GM12878 (cell line): Measurements from ENCODE around the gene STX8. TPM values are rescaled to one million over a fixed set of nuclear protein-coding genes. Genes with fewer than 3 reads are reported as not detected.

ENCODE experiments used
- ATAC-seq: fragments of 200-7000 bp; cut with Tn5 transposase; 3 replicates; pipeline ENCODE4 v1.9.1; 2020; ENCODE audit warnings: mild to moderate bottlenecking, moderate library complexity
- BruUV-seq: library from RNA; stranded (reverse); fragments of 400-500 nt; replicated peaks from 2 replicates; lab custom pipeline; 2021; lab: Mats Ljungman, UMichigan
- CTCF ChIA-PET: fragments of 300-600 bp; sonication (Branson Sonifier 250); formaldehyde crosslinking; extraction: SDS; loops from one replicate; lab custom pipeline; 2021; ENCODE audit warnings: inconsistent platforms; lab: Yijun Ruan, JAX
- POLR2A ChIA-PET: fragments of 350-600 bp; formaldehyde crosslinking; extraction: SDS; loops from one replicate; lab custom pipeline; 2021; ENCODE audit warnings: inconsistent platforms; lab: Charles Lee
- RAD21 ChIA-PET: fragments of 300-600 bp; sonication (Branson Sonifier 250); formaldehyde crosslinking; loops from one replicate; lab custom pipeline; 2023; ENCODE audit warnings: antibody characterized with exemption; ENCODE audit not compliant: unreplicated experiment; lab: Charles Lee
- SMC1A ChIA-PET: fragments of 300-600 bp; sonication (Branson Sonifier 250); formaldehyde crosslinking; loops from one replicate; lab custom pipeline; 2023; ENCODE audit not compliant: unreplicated experiment, uncharacterized antibody; lab: Charles Lee
- DNase-seq: peaks from one replicate; pipeline ENCODE4 v3.0.0-alpha.2; 2011; ENCODE audit warnings: low read depth, low spot score
- FAIRE-seq: peaks from 3 replicates; lab custom pipeline; 2011; peaks lifted over from hg19 to GRCh38; lab: Jason Lieb, UNC
- H2AFZ ChIP-seq: 2 replicates; pipeline ENCODE4 v1.6.0; 2011; ENCODE audit warnings: low read depth, low read length, control low read depth; ENCODE audit not compliant: control insufficient read depth
- H3K27ac ChIP-seq: 2 replicates; pipeline ENCODE4 v1.5.1; 2011; ENCODE audit warnings: control low read depth; ENCODE audit not compliant: control insufficient read depth, insufficient read depth
- H3K27me3 ChIP-seq, 2 experiments: replicated peaks in 1 of 2; 2 replicates each; pipeline versions ENCODE4 v1.6.0 to v1.6.1; 2011; ENCODE audit warnings: low read length in 1 of 2; ENCODE audit not compliant: control insufficient read depth in 2 of 2, insufficient read depth in 2 of 2
- H3K36me3 ChIP-seq, 2 experiments: 2 replicates each; pipeline ENCODE4 v1.5.1; 2011; ENCODE audit warnings: low read length in 1 of 2; ENCODE audit not compliant: control insufficient read depth in 2 of 2, insufficient read depth in 2 of 2
- H3K4me1 ChIP-seq: 2 replicates; pipeline ENCODE4 v1.6.1; 2011; ENCODE audit warnings: mild to moderate bottlenecking, low read length, moderate library complexity, mixed read lengths; ENCODE audit not compliant: control insufficient read depth, insufficient read depth
- H3K4me2 ChIP-seq: 2 replicates; pipeline ENCODE4 v1.6.0; 2011; ENCODE audit warnings: control low read depth; ENCODE audit not compliant: control insufficient read depth, insufficient read depth
- H3K4me3 ChIP-seq: fragments of 200-600 bp; sonication (generic); 2 replicates; pipeline ENCODE4 v1.5.1; 2016
- H3K79me2 ChIP-seq: 2 replicates; pipeline ENCODE4 v1.6.0; 2011; ENCODE audit warnings: low read length; ENCODE audit not compliant: control insufficient read depth, insufficient read depth
- H3K9ac ChIP-seq: 2 replicates; pipeline ENCODE4 v1.8.0; 2011; ENCODE audit warnings: low read length, control low read depth, mixed read lengths; ENCODE audit not compliant: control insufficient read depth, insufficient read depth
- H3K9me3 ChIP-seq: replicated peaks from 3 replicates; pipeline ENCODE4 v1.5.1; 2011; ENCODE audit warnings: mild to moderate bottlenecking, low read length; ENCODE audit not compliant: control insufficient read depth, insufficient read depth
- H4K20me1 ChIP-seq: 2 replicates; pipeline ENCODE4 v1.6.0; 2011; ENCODE audit not compliant: control insufficient read depth, insufficient read depth
- ATF7 ChIP-seq: fragments of 450-650 bp; IDR thresholded peaks from 2 replicates; pipeline ENCODE4 v1.6.1; 2016; ENCODE audit warnings: low read depth, mild to moderate bottlenecking
- BACH1 ChIP-seq: fragments of 450-650 bp; IDR thresholded peaks from 2 replicates; pipeline ENCODE4 v1.6.1; 2017; ENCODE audit warnings: mild to moderate bottlenecking, borderline replicate concordance
- CEBPZ ChIP-seq: fragments of 150-350 bp; IDR thresholded peaks from 2 replicates; pipeline ENCODE4 v1.6.1; 2016; ENCODE audit warnings: low read depth, low read length
- HCFC1 ChIP-seq: fragments of 150-350 bp; IDR thresholded peaks from 2 replicates; pipeline ENCODE4 v1.6.1; 2014; ENCODE audit warnings: low read length
- IRF3 ChIP-seq: fragments of 450-650 bp; IDR thresholded peaks from 2 replicates; pipeline ENCODE4 v1.6.1; 2014; ENCODE audit warnings: mild to moderate bottlenecking
- JUNB ChIP-seq: IDR thresholded peaks from 2 replicates; pipeline ENCODE4 v1.6.1; 2016; ENCODE audit warnings: antibody characterized with exemption, mild to moderate bottlenecking
- KAT2A ChIP-seq: conservative IDR thresholded peaks from 2 replicates; pipeline ENCODE4 v1.6.1; 2011; ENCODE audit warnings: low read depth, low read length; ENCODE audit not compliant: control insufficient read depth
- POLR2A ChIP-seq: IDR thresholded peaks from 2 replicates; pipeline ENCODE4 v1.6.1; 2011; ENCODE audit warnings: low read depth, mild to moderate bottlenecking, low read length
- POLR2AphosphoS2 ChIP-seq: IDR thresholded peaks from 2 replicates; pipeline ENCODE4 v1.6.1; 2011; ENCODE audit warnings: low read depth, mild to moderate bottlenecking, low read length, improper control_type of control experiment, moderate library complexity
- PRDM15 ChIP-seq: fragments of 450-650 bp; formaldehyde crosslinking; IDR thresholded peaks from 2 replicates; pipeline ENCODE4 v1.4.0; 2020; ENCODE audit warnings: mild to moderate bottlenecking, moderate library complexity
- RELA ChIP-seq: fragments of 450-650 bp; IDR thresholded peaks from 2 replicates; pipeline ENCODE4 v1.8.0; 2014; ENCODE audit warnings: borderline replicate concordance; ENCODE audit not compliant: partially characterized antibody
- SMARCA5 ChIP-seq: fragments of 450-650 bp; IDR thresholded peaks from 2 replicates; pipeline ENCODE4 v1.6.1; 2017; ENCODE audit warnings: mild to moderate bottlenecking
- SREBF1 ChIP-seq: IDR thresholded peaks from 2 replicates; pipeline ENCODE4 v1.6.1; 2012; ENCODE audit warnings: mild to moderate bottlenecking, low read length
- TAF1 ChIP-seq: IDR thresholded peaks from 2 replicates; pipeline ENCODE4 v1.6.1; 2011; ENCODE audit warnings: mild to moderate bottlenecking, low read depth, low read length, borderline replicate concordance
- TCF3 ChIP-seq: IDR thresholded peaks from 2 replicates; pipeline ENCODE4 v1.6.1; 2012; ENCODE audit warnings: low read depth, mild to moderate bottlenecking, low read length, borderline replicate concordance; ENCODE audit not compliant: insufficient read depth
- USF1 ChIP-seq: IDR thresholded peaks from 2 replicates; pipeline ENCODE4 v1.6.1; 2011; ENCODE audit warnings: borderline replicate concordance, low read depth, mild to moderate bottlenecking, moderate library complexity, mixed read lengths, low read length; ENCODE audit not compliant: insufficient read depth; ENCODE audit errors: extremely low read length
- ZNF274 ChIP-seq: IDR thresholded peaks from one replicate; pipeline ENCODE4 v1.8.0; 2011; ENCODE audit not compliant: insufficient read length, insufficient read depth
- ZSCAN29 ChIP-seq: fragments of 450-650 bp; IDR thresholded peaks from 2 replicates; pipeline ENCODE4 v1.6.1; 2017; ENCODE audit warnings: mild to moderate bottlenecking, moderate library complexity
- WGBS: methylation state at CpG from one replicate; pipeline ENCODE4 v1.1.6; 2016; ENCODE audit warnings: low lambda C conversion rate; ENCODE audit not compliant: insufficient replicate concordance, insufficient coverage; ENCODE audit errors: missing lambda C conversion rate; 5-methylcytosine and 5-hydroxymethylcytosine counted together
- in situ Hi-C: fragments of 300-500 bp; cut with MboI; formaldehyde crosslinking; loops from 9 replicates; pipeline ENCODE4 v1.14.3; 2018; ENCODE audit warnings: mixed read lengths
- intact Hi-C: fragments of 100-400 bp; cut with micrococcal nuclease; formaldehyde crosslinking; loops from one replicate; pipeline ENCODE4 v1.14.2; 2022; ENCODE audit not compliant: unreplicated experiment
- polyA plus RNA-seq, 11 experiments: library from polyadenylated mRNA; depleted of rRNA in 4 of 11; unstranded in 6 of 11; stranded (reverse) in 5 of 11; fragments of >200 nt; fragmentation: Nextera tagmentation in 4 of 11; fragmentation: Illumina TruSeq in 1 of 11; extraction: Ambion mirVana in 4 of 11; extraction: Trizol in 1 of 11; gene quantifications; 1 replicate in 1 of 11; 2 replicates in 10 of 11; pipeline versions ENCODE4 v1.2.1 to v1.2.3, GENCODE V29; 2011 to 2016; ENCODE audit warnings: inconsistent platforms in 2 of 11, missing spikeins in 2 of 11, low read depth in 1 of 11
- total RNA-seq, 4 experiments: library from RNA; depleted of rRNA in 3 of 4; stranded (reverse); fragments of >200 nt in 3 of 4; fragmentation: Illumina TruSeq in 1 of 4; extraction: Trizol in 1 of 4; gene quantifications; 2 replicates each; pipeline versions ENCODE4 v1.2.1 to v1.2.3, GENCODE V29; 2013 to 2021

Gene STX8
- total and polyA plus RNA-seq, 10 of the 15 experiments (the other 5 are each of a cell fraction or from before 2014, with no cell fraction given) = 47.9 to 151 (median 72.9) TPM

- no TSS peak for BruUV-seq
- no peaks in the 10 kb centered on the region; the same call in 2 of the 3 replicates for H3K9me3 ChIP-seq
- DNase-seq (no peak), ATAC-seq (no peak), FAIRE-seq (no peak)
- POLR2A ChIA-PET = no interaction called here
- intact Hi-C loops = no loop called here
- RAD21 ChIA-PET = no interaction called here
- H3K36me3 ChIP-seq = no peaks in the 10 kb centered on the region
- 49% methylated on average over 8 of the region's 8 CpGs for WGBS
- no peak overlapping the region for H3K9ac ChIP-seq
- H3K4me1 ChIP-seq = peaks cover 9% of the 10 kb centered on the region
- H3K4me2 ChIP-seq = no peak overlapping the region
- no peak overlapping the region for H3K27ac ChIP-seq
- H3K27me3 ChIP-seq = no peaks in the 10 kb centered on the region; a peak in 1 of 4 replicates
- CTCF ChIA-PET = no interaction called here
- SMC1A ChIA-PET = interaction anchor here (0.7 to 1.0 kb wide), 2 partner anchors 12 to 51 kb away, joined by 3 read pairs; no protein-coding TSS in a partner anchor
- no peaks in the 10 kb centered on the region for H3K79me2 ChIP-seq
- in situ Hi-C loops = no loop called here
- no peak overlapping the region for H3K4me3 ChIP-seq
- no peak overlapping the region for H2AFZ ChIP-seq
- H4K20me1 ChIP-seq = no peaks in the 10 kb centered on the region
- no peak for TF ChIP-seq ATF7
- no peak for TF ChIP-seq ZNF274
- no peak for TF ChIP-seq HCFC1
- no peak for TF ChIP-seq CEBPZ
- TF ChIP-seq JUNB = no peak
- TF ChIP-seq BACH1 = no peak
- TF ChIP-seq SREBF1 = no peak
- TF ChIP-seq IRF3 = no peak
- TF ChIP-seq POLR2AphosphoS2 = no peak
- no peak for TF ChIP-seq RELA
- TF ChIP-seq SMARCA5 = no peak
- no peak for TF ChIP-seq TAF1
- TF ChIP-seq PRDM15 (CRISPR knock-in tag) = no peak
- TF ChIP-seq POLR2A = no peak
- no peak for TF ChIP-seq KAT2A
- TF ChIP-seq ZSCAN29 = no peak
- TF ChIP-seq TCF3 = no peak
- TF ChIP-seq USF1 = no peak
Measured at GRCh38 chr17:9206410-9206703, 369.3 kb downstream of the STX8 start.
